AG10803 (cell line): Measurements from ENCODE around the gene SAMD11.
"Not testable (repeated sequence)": the region's sequence is repeated elsewhere in the genome, so short reads cannot be mapped to it uniquely, and the experiment has no call there.

Source experiments
- DNase-seq: peaks from one replicate; pipeline ENCODE4 v3.0.0; 2010; ENCODE audit warnings: low read depth
- H3K4me3 ChIP-seq: 2 replicates; pipeline ENCODE4 v1.5.1; 2011; ENCODE audit warnings: mild to moderate bottlenecking, low read length, control low read depth
- TF ChIP-seq, protein P1 (sequence below): conservative IDR thresholded peaks from 2 replicates; pipeline ENCODE4 v1.5.1; 2011; ENCODE audit warnings: mild to moderate bottlenecking, low read length, control low read depth, inconsistent platforms

SAMD11 gene

DNA sequence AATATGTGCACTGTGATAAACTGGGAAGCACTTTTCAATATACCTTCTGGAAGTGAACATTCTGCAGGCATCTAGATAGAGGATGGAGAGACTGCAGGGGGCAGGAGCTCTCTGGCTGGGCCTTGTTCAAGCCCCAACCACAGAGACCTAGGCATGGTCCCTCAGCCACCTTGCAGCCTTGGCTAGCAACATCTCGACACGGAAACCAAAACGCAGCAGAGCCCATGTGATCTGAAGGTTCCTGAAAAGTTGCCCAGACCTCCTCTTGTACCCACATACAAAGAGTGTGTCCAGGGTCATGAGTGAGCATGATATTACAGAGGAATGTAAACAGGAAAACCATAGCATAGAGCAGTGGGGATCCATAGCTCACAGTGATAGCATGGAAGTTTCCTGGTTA is 33.1 kb upstream of the SAMD11 start:
- no peak overlapping the region for H3K4me3 ChIP-seq
- no peak for DNase-seq
- TF ChIP-seq, protein P1, sequence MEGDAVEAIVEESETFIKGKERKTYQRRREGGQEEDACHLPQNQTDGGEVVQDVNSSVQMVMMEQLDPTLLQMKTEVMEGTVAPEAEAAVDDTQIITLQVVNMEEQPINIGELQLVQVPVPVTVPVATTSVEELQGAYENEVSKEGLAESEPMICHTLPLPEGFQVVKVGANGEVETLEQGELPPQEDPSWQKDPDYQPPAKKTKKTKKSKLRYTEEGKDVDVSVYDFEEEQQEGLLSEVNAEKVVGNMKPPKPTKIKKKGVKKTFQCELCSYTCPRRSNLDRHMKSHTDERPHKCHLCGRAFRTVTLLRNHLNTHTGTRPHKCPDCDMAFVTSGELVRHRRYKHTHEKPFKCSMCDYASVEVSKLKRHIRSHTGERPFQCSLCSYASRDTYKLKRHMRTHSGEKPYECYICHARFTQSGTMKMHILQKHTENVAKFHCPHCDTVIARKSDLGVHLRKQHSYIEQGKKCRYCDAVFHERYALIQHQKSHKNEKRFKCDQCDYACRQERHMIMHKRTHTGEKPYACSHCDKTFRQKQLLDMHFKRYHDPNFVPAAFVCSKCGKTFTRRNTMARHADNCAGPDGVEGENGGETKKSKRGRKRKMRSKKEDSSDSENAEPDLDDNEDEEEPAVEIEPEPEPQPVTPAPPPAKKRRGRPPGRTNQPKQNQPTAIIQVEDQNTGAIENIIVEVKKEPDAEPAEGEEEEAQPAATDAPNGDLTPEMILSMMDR, result no peak

DNA sequence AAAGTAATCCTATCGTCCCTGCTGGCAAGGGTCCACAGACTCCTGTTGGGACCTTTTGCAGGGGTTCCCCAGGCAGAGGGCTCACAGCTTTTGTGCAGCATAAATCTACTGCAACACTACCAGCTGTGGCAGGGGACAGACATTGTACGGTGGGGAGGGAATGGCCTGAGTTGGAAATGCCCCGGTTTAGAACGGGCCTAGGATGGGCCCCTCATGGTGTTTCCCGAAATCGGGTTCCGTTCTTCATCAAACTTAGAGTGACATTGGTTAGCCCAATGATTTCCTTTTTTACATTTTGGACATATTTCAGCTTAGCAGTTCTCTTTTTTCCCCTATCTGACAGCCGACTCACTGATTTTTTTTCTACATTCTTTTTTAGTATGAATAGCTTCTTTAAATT is 26.5 kb upstream of the SAMD11 start:
- no peak overlapping the region for H3K4me3 ChIP-seq
- DNase-seq, result no peak
- TF ChIP-seq, protein P1, result no peak

DNA sequence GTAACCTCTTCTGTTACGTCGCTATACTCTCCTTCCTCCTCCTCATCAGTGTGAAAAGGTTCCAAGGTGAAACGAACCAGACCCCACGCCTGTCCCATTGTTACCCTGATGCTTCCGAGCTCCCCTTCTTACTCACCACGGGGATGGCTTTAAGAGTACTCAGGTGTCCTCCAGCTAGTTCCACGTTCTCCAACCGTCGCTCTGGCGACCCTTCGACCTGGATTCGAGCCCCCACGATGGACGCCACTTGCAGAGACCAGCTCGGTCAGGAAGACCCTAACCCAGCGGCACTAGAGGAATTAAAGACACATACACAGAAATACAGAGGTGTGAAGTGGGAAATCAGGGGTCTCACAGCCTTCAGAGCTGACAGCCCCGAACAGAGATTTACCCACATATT is 25.8 kb upstream of the SAMD11 start:
- not testable (repeated sequence) for DNase-seq, H3K4me3 ChIP-seq

DNA sequence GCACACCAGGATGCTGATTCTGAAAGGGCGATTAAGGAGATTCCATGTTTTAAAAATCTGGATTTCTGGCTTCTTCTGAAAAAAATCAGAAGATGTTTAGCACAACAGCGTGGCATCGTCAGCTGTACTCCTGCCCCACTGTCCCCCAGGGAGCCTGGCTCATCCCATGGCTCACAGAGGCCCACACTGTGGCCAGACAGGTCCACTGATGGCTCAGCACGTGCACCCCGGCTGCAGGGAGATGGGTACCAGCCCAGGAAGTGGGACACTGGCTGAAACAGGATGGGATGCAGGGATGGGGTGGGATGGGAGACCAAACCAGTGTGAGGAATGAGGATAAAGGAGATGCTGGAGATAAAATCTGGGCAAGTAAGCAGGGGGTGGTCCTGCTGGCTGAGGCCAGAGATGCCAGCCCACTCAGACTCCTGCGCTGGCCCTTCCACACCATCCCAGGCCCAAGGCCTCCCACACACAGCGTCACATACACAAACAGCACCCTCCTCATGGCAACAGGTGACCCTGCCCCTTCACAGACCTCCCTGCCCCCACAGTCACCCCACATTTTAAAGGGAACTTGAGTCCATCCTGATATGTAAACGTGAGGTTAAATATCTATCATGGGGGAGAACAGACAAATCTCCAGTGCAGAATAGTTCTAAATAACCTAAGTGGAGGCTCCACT is 23.9 kb upstream of the SAMD11 start:
- TF ChIP-seq, protein P1, result no peak
- no peak overlapping the region for H3K4me3 ChIP-seq
- DNase-seq, result no peak

DNA sequence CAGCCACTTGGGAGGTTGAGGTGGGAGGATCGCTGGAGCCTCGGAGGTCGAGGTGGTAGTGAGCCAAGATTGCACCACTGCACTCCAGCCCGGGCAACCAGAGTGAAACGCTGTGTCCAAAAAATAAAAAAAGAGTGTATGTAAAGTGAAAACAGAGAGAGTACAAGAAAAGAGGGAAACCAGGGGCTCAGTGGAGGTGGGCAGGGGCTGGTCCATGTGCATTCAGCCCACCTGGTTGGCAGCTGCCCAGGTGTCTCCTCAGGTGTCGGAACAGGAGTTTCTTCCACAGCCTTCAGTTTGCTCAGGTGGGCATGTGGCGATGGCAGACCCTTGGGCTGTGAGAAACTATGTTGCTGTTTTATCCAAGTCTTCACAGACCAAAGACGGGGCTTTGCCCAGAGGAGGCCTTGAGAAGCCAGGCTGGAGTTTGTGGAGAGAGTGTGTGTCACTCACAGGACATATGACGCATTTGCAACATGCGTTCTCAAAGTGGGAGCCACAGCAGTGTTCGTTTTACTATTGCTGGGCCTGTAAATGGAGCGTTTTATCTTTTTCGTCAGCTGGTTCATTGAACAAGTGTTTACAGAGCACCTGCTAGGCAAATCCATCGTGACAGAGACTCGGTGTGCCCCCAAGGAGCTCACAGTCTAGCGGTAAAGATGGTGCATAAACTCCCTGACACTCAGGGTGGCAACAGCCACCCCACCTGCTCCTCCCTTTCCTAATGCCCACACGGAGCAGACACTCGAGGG is 22.4 kb upstream of the SAMD11 start:
- TF ChIP-seq, protein P1, result no peak
- DNase-seq, result no peak

DNA sequence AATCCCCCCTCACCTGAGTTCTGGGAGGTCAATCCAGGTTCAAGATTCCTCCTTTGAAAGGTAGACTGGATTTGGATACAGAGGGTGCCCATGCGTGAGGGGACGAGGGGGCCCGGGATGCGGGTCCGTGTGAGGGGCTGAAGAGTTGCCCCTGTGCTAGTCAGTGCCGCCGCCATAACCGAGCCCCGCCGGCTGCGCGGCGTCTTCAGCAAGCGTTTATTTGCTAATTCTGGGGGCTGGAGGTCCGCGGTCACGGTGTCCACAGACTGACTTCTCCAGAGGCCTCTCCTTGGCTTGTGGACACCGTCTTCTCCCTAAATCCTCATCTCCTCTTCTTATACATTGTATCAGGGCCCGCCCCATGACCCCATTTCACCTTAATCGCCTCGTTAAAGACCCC is 20.9 kb upstream of the SAMD11 start:
- no peak for DNase-seq
- no peak overlapping the region for H3K4me3 ChIP-seq
- TF ChIP-seq, protein P1, result no peak

More for the DNA sequence above, 22.4 kb upstream of the SAMD11 start:
- no peak overlapping the region for H3K4me3 ChIP-seq

DNA sequence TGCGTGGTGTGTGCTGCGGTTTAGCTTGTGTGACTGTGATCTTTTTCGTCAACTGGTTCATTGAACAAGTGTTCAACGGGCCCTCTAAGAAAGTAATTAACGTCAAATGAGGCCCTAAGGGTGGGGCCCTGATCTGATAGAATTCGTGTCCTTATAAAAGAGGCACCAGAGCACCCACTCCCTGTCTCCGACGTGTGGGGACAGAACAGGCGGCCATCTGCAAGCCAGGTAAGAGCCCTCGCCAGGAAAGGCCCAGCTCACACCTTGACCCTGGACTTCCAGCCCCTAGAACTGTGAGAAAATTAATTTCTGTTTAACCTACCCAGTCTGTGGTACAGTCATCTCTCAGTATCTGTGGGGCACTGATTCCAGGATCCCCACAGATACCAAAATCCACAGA is 20.4 kb upstream of the SAMD11 start:
- TF ChIP-seq, protein P1, result no peak
- no peak overlapping the region for H3K4me3 ChIP-seq
- no peak for DNase-seq
